Measurements from ENCODE around the gene MRPL37. TPM values are rescaled to one million over a fixed set of nuclear protein-coding genes. Genes with fewer than 3 reads are reported as not detected.

MRPL37 gene
- total RNA-seq, 1 experiment from 2014 or later = 138 TPM

- no peak for TF ChIP-seq TCF7L2 (IDR thresholded peaks at IDR 0.05; ENCODE audit: low read depth, low read length)
- no peak for TF ChIP-seq POLR2AphosphoS5 (IDR thresholded peaks at IDR 0.05; ENCODE audit: low read depth, low read length)
- no peak for TF ChIP-seq SIN3A (IDR thresholded peaks at IDR 0.05; ENCODE audit: borderline replicate concordance, insufficient read depth, low read depth, low read length)
- no peak for TF ChIP-seq REST (IDR thresholded peaks at IDR 0.05; ENCODE audit: insufficient read depth in 1 of 2, low read depth in 2 of 2, low read length in 1 of 2)
- TF ChIP-seq CTCF (IDR thresholded peaks at IDR 0.05) = no peak
- Histone ChIP-seq H3K4me1 (ENCODE audit: control insufficient read depth, insufficient read depth, low read length) (peaks cover 36% of the 10 kb centered on the region), H3K27me3 (ENCODE audit: control insufficient read depth, insufficient read depth, low read length) (no peaks in the 10 kb centered on the region), H3K27ac (ENCODE audit: low read length) (no peak overlapping the region), H3K36me3 (ENCODE audit: control insufficient read depth, insufficient read depth, low read length) (no peaks in the 10 kb centered on the region), H3K9me3 (ENCODE audit: control insufficient read depth, insufficient read depth, low read depth, low read length) (no peaks in the 10 kb centered on the region), H3K4me3 (ENCODE audit: low read depth in 2 of 2, low read length in 2 of 2) (no peak overlapping the region)
- no TSS peak for BruUV-seq (replicated peaks)
- ATAC-seq (no peak), DNase-seq (ENCODE audit: low read depth, low spot score) (no peak)
- intact Hi-C loops (cut with micrococcal nuclease; ENCODE audit: unreplicated experiment) (no loop called here), in situ Hi-C loops (cut with HindIII; ENCODE audit: low pct_unique_long_range_greater_than_20kb, low sequenced_read_pairs) (no loop called here)
- CTCF ChIA-PET = no interaction called here
- POLR2A ChIA-PET = interaction anchor here (0.6 kb wide), 1 partner anchor 134 kb away, joined by 5 read pairs; no protein-coding TSS in a partner anchor
Measured at GRCh38 chr1:54252371-54252936, 52.5 kb downstream of the MRPL37 start.

GRCh38 chr1:54253480-54253879 lies 53.5 kb downstream of the MRPL37 start:
- Histone ChIP-seq H3K27me3 (ENCODE audit: control insufficient read depth, insufficient read depth, low read length) (no peaks in the 10 kb centered on the region), H3K9me3 (ENCODE audit: control insufficient read depth, insufficient read depth, low read depth, low read length) (no peaks in the 10 kb centered on the region), H3K36me3 (ENCODE audit: control insufficient read depth, insufficient read depth, low read length) (no peaks in the 10 kb centered on the region), H3K4me3 (ENCODE audit: low read depth in 2 of 2, low read length in 2 of 2) (no peak overlapping the region), H3K4me1 (ENCODE audit: control insufficient read depth, insufficient read depth, low read length) (peaks cover 36% of the 10 kb centered on the region), H3K27ac (ENCODE audit: low read length) (no peak overlapping the region)
- intact Hi-C loops (cut with micrococcal nuclease; ENCODE audit: unreplicated experiment) = no loop called here
- ChIA-PET POLR2A (interaction anchor here (0.6 to 0.7 kb wide), 3 partner anchors 32 to 138 kb away, joined by 3 to 13 read pairs (median 4); no protein-coding TSS in a partner anchor), CTCF (interaction anchor here (0.5 to 0.7 kb wide), 2 partner anchors 97 to 279 kb away, joined by 3 to 8 read pairs; no protein-coding TSS in a partner anchor)
- TF ChIP-seq SIN3A (IDR thresholded peaks at IDR 0.05; ENCODE audit: borderline replicate concordance, insufficient read depth, low read depth, low read length) (no peak), CTCF (IDR thresholded peaks at IDR 0.05) (no peak), REST (IDR thresholded peaks at IDR 0.05; ENCODE audit: insufficient read depth in 1 of 2, low read depth in 2 of 2, low read length in 1 of 2) (no peak), TCF7L2 (IDR thresholded peaks at IDR 0.05; ENCODE audit: low read depth, low read length) (no peak), POLR2AphosphoS5 (IDR thresholded peaks at IDR 0.05; ENCODE audit: low read depth, low read length) (no peak)
- in situ Hi-C loops (cut with HindIII; ENCODE audit: low pct_unique_long_range_greater_than_20kb, low sequenced_read_pairs) = no loop called here
- no TSS peak for BruUV-seq (replicated peaks)
- peak; percentile 71 for ATAC-seq
- no peak for DNase-seq (ENCODE audit: low read depth, low spot score)

All from Panc1 (cell line).